NCI-H748 (cell line): Measurements from ENCODE around the gene ATAD2B.
"Not testable (repeated sequence)": the region's sequence is repeated elsewhere in the genome, so short reads cannot be mapped to it uniquely, and the experiment has no call there.

Experiments
- DNase-seq: peaks from one replicate; lab custom pipeline; 2025; ENCODE audit not compliant: unreplicated experiment; lab: John Stamatoyannopoulos, UW

Gene ATAD2B

GRCh38 chr2:23794234-23794633 is 132.7 kb downstream of the ATAD2B start:
- no peak for DNase-seq

GRCh38 chr2:23793476-23793875 is 133.4 kb downstream of the ATAD2B start:
- DNase-seq, result no peak

- no peak for DNase-seq
Measured at GRCh38 chr2:23791030-23791429, 135.9 kb downstream of the ATAD2B start.

DNA sequence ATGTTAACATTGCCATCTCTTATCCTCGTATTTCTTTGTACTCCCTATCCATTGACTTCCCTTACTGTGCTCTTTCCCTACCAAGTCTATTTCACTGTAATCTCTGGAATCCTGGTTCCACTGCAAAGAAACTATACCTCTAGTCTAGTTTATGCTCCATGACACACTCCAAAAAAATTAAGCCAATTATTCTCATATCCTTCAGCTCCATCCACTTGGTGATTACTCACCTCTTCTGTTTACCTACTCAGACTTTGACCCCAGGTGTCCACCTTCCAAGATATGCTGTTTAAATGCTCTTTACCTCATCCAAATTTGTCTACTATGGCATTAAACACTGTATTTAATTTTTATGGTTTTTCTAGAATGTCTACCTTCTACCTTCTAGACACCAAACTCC is 137.9 kb downstream of the ATAD2B start:
- no peak for DNase-seq

GRCh38 chr2:23788100-23788499 is 138.8 kb downstream of the ATAD2B start:
- no peak for DNase-seq

GRCh38 chr2:23784971-23785370 is 142.0 kb downstream of the ATAD2B start:
- DNase-seq, result no peak

GRCh38 chr2:23782646-23783045 is 144.3 kb downstream of the ATAD2B start:
- no peak for DNase-seq

DNA sequence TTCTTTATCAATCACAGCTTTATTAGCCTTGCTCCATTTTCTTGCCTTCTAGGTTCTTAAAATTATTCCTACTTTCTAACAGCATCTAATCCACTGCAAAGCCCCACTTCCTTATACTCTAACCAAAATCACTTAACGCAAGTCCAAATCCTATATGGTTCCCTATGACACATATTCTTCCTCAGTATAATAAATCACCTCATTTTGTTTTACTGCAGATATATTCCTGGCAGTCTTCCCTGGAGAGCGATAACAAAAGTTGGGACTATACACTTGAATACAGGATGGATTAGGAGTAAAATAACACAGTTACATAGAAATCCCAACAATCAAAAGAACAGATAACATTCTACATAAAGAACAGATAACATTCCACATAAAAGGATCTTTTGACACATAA is 144.8 kb downstream of the ATAD2B start:
- DNase-seq, result no peak

DNA sequence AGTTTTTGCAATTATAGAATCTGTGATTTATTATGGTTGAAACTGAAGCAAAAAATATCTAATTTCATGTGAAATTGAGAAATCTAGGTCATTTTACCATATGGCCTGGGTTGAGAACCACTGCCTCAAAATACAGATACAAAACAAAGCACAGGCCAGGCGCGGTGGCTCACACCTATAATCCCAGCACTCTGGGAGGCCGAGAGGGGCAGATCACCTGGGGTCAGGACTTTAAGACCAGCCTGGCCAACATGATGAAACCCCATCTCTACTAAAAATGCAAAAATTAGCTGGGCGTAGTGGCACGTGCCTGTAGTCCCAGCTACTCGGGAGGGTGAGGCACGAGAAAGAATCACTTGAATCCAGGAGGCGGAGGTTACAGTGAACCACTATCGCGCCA is 146.5 kb downstream of the ATAD2B start:
- DNase-seq, result not testable (repeated sequence)

DNA sequence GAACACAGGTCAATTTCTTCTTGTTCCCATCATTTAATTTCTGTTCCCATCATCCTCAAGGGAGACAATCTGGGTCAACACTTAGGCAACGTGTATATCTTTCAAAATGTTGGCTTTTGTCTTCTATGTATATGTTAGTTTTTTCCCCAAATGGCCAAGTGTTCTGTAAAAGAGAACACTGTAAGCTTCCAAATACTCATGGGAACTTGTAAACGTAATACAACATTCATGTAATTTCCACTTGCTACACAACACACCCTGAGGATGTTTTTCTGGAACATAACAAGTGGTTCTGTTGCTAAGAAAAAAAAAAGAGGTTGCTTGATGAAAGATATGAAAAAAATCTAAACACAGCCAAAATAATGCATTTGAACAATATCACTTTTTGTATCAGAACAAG is 149.1 kb downstream of the ATAD2B start:
- no peak for DNase-seq

GRCh38 chr2:23776021-23776420 is 150.9 kb downstream of the ATAD2B start:
- no peak for DNase-seq

DNA sequence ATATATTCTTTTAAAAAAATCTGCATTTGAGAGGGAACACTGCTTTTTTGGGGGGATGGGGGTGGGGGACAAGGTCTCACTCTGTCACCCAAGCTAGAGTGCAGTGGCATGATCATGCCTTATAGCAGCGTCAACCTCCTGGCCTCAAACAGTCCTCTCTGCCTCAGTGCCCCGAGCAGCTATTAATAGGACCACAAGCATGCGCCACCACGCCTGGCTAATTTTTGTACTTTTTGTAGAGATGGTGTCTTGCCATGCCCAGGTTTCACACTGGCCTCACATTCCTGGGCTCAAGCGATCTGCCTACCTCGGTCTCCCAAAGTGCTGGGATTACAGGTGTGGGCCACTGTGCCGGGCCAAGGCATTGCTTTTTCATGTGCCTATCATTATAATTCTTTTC is 154.2 kb downstream of the ATAD2B start:
- DNase-seq, result no peak

DNA sequence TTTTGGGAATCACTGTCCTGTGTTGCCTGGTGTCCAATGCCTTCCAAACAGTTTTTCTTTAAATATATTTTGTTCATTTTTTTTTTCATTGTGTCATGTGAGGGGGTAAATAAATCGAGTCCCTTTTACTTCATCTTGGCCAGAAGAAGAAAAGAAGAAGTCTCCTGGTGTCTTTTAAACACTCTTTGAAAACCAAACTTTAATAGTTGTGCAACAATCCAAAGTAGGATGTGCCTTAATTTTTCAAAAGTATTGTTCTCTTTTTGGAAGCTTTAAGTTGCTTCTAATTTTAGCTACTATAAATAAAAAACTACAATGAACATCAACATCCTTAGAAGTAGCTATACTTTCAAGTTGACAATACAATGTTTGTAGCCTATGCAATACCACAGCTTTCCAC is 154.9 kb downstream of the ATAD2B start:
- no peak for DNase-seq

DNA sequence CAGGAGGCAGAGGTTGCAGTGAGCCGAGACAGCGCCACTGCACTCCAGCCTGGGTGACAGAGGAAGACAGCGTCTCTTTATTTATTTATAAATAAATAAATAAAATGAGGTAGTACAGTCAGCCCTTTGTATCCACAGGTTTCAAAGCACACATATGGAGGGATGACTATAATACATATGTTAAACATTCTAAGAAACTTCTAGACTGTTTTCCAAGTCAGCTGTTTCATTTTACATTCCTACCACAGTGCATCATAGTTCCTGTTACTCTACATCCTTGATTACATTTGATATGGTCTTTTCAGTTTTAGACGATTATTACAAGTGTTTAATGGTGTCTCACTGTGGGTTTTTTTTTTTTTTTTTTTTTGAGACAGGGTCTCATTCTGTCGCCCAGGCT is 157.6 kb downstream of the ATAD2B start:
- DNase-seq, result no peak

- no peak for DNase-seq
Measured at GRCh38 chr2:23767876-23768621, 158.9 kb downstream of the ATAD2B start.

DNA sequence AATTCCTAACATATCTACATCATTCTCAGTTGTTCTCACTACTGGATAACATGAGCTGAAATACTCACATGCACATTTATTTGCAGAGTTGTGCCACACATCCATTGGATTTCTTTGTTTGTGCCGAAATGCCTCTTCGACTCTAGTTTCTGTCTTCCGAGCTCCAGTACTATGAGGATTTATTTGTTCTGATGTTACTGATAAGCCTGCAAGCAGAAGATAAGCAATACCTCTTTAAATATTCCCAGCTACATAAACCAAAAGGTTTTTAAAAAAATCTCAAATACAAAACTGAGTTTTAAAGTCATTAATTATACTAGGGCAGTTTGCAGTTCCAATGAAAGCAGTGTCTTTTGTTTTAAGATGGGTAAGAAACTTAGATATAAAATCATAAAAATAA is 164.8 kb downstream of the ATAD2B start:
- no peak for DNase-seq

GRCh38 chr2:23761638-23762037 is 165.3 kb downstream of the ATAD2B start:
- peak; percentile 9 for DNase-seq

GRCh38 chr2:23760736-23761135 is 166.2 kb downstream of the ATAD2B start:
- DNase-seq, result peak; percentile 22

DNA sequence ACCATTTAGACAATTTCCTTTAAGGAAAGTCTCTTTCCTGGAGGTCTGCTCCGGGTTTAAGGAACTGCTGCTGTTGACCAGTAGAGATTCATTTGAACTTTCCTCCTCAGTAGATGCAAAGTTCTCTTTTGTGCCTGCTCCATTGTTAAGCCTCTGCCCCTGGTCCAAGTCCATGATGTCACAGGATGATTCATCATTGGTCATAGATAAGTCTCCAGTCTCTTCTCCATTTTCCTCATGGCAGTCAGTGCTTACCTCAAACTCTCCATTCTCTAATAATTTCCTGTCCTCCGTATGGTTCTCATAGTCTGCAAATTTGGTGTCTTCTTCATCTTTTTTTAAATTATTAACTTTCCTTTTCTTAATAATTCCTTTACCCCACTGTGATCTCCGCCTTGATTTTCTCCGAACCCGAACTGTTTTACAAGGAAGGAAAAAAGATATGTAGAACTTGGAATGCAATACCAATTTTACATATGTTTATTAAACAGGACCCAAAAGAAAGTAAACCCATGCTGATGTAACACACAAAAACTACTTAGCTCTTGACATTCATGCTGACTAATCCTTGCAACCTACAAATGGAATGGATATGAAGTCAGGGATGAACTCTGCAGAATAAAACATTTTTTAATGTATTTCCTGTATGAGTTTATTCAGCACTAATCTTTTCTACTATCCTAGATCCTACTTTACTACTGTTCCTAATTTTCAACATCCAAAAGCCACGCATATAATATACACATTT is 169.1 kb downstream of the ATAD2B start:
- DNase-seq, result no peak

DNA sequence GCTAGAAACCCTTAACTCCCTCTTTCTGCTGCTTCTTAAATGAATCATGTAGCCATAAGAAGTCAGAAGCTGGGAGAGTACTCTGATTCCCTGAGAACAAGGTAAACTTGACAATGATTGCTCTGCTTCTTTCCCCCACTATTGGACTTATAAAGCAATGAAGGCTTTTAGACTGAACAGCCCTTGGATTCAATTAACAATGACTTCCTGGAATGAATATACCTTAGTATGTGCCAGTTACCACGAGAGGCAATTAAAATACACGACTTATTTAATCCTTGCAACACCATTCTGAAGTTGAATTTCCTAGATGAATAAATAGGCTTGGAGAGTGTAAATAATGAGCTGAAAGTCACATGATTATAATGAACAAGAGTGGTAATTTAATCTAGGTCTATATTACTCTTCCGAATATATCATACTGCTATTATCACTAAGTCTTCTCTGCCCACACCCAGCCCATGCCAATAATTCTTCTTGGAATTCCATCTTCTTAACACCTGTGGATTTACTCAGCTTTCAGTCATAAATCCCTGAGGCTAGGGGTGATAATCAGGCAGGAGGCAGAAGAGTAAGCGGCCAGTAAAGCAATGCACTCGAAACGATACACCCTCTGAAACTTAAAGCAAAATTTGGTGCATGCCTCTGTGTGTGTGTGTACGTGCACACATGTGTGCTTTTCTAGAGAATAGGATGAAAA is 170.2 kb downstream of the ATAD2B start:
- no peak for DNase-seq

GRCh38 chr2:23754970-23755369 is 172.0 kb downstream of the ATAD2B start:
- no peak for DNase-seq
